Measurements from ENCODE around the gene ZSCAN2. TPM values are rescaled to one million over a fixed set of nuclear protein-coding genes. Genes with fewer than 3 reads are reported as not detected.

Gene ZSCAN2
- total RNA-seq, 1 donor from 2014 or later: 10.1 TPM

DNA sequence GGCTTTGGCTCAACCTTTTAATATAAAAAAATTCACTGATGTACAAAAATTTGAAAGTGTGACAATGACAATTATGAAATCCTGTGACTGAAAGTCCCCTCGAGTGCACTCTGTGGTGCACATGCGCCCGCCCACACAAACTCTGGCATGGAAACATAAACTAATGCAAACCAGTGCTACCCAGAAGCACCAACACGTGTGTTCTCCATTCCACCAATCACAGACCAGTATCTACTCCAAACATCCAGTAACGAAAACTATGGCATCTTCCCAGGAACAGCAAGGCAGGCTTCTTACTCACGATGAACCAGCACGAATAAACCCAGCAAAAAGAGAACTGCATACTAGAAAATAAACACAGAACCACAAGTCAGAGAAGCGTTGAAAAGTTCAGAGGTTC lies 68.9 kb downstream of the ZSCAN2 start:
- Mint-ChIP-seq H3K4me3 (ENCODE audit: low read depth) (no peak overlapping the region), H3K27me3 (ENCODE audit: low read depth) (no peaks in the 10 kb centered on the region), H3K9me3 (no peaks in the 10 kb centered on the region), H3K27ac (peak overlapping the region; percentile 64), H3K36me3 (ENCODE audit: low read depth) (peaks cover 70% of the 10 kb centered on the region), H3K4me1 (ENCODE audit: low read depth) (peaks cover 36% of the 10 kb centered on the region)
- DNase-seq (ENCODE audit: low spot score): no peak
- intact Hi-C loops (cut with micrococcal nuclease): loop anchor here (1.0 kb wide), 1 partner anchor 66 kb away; no protein-coding TSS in a partner anchor

GRCh38 chr15:84671211-84671610 lies 70.4 kb downstream of the ZSCAN2 start:
- DNase-seq (ENCODE audit: low spot score): no peak
- Mint-ChIP-seq H3K36me3 (ENCODE audit: low read depth) (peaks cover 67% of the 10 kb centered on the region), H3K9me3 (no peaks in the 10 kb centered on the region), H3K27ac (no peak overlapping the region), H3K4me1 (ENCODE audit: low read depth) (peaks cover 36% of the 10 kb centered on the region), H3K4me3 (ENCODE audit: low read depth) (no peak overlapping the region), H3K27me3 (ENCODE audit: low read depth) (no peaks in the 10 kb centered on the region)
- intact Hi-C loops (cut with micrococcal nuclease): no loop called here

Other genes with a start within 250 kb of the ZSCAN2 start
- 20.5 and 21.3 TPM in 2 replicates for gene WDR73, start 53.3 kb downstream of the ZSCAN2 start, total RNA-seq
- 2.5 and 3.0 TPM in 2 replicates for gene NMB, start 57.2 kb downstream of the ZSCAN2 start, total RNA-seq
- gene SEC11A, start 115.1 kb downstream of the ZSCAN2 start, total RNA-seq: 115 and 117 TPM in 2 replicates
- gene ZNF592, start 147.6 kb downstream of the ZSCAN2 start, total RNA-seq: 29.3 and 31.3 TPM in 2 replicates
- gene ALPK3, start 216.3 kb downstream of the ZSCAN2 start, total RNA-seq: 0.34 TPM in 2 replicates